Stomach (tissue), 4 donors: ENCODE data around the gene DNAH6.

Source experiments
- EP300 ChIP-seq: sonication (generic); formaldehyde crosslinking; IDR thresholded peaks from one replicate; pipeline ENCODE4 v1.6.1; 2017; ENCODE audit warnings: antibody characterized with exemption
- TF ChIP-seq, protein P1 (sequence below), 7 experiments: fragments of 450-650 bp in 4 of 7; fragments of 200-600 bp in 3 of 7; sonication (generic) in 3 of 7; IDR thresholded peaks; one replicate each; pipeline ENCODE4 v1.5.1; 2016 to 2019; ENCODE audit warnings: antibody characterized with exemption in 7 of 7, control low read depth in 2 of 7, mild to moderate bottlenecking in 1 of 7

- TF ChIP-seq, protein P1, sequence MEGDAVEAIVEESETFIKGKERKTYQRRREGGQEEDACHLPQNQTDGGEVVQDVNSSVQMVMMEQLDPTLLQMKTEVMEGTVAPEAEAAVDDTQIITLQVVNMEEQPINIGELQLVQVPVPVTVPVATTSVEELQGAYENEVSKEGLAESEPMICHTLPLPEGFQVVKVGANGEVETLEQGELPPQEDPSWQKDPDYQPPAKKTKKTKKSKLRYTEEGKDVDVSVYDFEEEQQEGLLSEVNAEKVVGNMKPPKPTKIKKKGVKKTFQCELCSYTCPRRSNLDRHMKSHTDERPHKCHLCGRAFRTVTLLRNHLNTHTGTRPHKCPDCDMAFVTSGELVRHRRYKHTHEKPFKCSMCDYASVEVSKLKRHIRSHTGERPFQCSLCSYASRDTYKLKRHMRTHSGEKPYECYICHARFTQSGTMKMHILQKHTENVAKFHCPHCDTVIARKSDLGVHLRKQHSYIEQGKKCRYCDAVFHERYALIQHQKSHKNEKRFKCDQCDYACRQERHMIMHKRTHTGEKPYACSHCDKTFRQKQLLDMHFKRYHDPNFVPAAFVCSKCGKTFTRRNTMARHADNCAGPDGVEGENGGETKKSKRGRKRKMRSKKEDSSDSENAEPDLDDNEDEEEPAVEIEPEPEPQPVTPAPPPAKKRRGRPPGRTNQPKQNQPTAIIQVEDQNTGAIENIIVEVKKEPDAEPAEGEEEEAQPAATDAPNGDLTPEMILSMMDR (IDR thresholded peaks at IDR 0.05), result no peak
- TF ChIP-seq EP300, result no peak
These were observed 232.0 kb downstream of the DNAH6 start for GRCh38 chr2:84748341-84748740.
